GM12865 (cell line): ENCODE results near the gene COL18A1.

Experiments
- DNase-seq: peaks from one replicate; pipeline ENCODE4 v3.0.0; 2010; ENCODE audit warnings: low read depth
- H3K4me3 ChIP-seq: 2 replicates; pipeline ENCODE4 v1.5.1; 2011; ENCODE audit warnings: mild to moderate bottlenecking, low read depth, low read length, control low read depth
- TF ChIP-seq, protein P1 (sequence below): IDR thresholded peaks from 2 replicates; pipeline ENCODE4 v1.5.1; 2011; ENCODE audit warnings: low read length, control low read depth, low read depth, inconsistent platforms; ENCODE audit not compliant: insufficient read depth; ENCODE audit errors: missing control alignments

COL18A1 gene

DNA sequence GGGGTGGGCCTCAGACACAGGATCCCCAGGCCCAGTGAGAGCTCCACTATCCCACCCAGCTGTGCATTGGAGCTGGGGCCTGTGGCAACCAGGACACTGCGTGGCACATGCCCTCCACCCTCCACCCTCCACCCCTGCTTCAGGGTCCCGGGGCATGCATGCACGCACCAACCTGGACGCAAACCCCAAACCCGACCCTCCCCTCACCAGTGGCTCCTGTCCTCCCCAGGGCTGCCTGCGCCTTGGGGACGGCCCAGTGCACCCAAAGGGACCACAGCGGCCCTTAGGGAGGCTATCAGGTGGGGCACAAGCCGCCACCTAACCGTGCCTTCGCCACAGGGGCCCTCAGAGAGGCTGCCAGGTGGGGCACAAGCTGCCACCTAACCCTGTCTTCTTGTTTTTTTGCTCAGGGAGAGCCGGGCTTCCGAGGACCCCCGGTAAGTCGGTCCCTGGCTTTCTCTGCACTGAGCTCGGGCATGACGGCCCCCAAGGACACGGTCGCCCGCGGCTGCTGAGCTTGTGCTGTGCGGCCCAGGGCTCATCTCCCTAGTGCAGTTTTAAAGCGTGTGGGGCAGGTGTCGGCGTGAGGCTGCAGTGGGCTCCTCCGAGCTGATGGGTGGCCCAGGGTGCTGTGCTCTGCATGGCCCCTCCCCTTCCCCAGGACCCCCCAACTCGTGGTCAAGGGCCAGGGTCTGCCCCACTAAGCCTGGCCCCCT is 89.3 kb downstream of the COL18A1 start:
- TF ChIP-seq, protein P1, sequence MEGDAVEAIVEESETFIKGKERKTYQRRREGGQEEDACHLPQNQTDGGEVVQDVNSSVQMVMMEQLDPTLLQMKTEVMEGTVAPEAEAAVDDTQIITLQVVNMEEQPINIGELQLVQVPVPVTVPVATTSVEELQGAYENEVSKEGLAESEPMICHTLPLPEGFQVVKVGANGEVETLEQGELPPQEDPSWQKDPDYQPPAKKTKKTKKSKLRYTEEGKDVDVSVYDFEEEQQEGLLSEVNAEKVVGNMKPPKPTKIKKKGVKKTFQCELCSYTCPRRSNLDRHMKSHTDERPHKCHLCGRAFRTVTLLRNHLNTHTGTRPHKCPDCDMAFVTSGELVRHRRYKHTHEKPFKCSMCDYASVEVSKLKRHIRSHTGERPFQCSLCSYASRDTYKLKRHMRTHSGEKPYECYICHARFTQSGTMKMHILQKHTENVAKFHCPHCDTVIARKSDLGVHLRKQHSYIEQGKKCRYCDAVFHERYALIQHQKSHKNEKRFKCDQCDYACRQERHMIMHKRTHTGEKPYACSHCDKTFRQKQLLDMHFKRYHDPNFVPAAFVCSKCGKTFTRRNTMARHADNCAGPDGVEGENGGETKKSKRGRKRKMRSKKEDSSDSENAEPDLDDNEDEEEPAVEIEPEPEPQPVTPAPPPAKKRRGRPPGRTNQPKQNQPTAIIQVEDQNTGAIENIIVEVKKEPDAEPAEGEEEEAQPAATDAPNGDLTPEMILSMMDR: no peak
- DNase-seq: no peak
- H3K4me3 ChIP-seq: no peak overlapping the region

DNA sequence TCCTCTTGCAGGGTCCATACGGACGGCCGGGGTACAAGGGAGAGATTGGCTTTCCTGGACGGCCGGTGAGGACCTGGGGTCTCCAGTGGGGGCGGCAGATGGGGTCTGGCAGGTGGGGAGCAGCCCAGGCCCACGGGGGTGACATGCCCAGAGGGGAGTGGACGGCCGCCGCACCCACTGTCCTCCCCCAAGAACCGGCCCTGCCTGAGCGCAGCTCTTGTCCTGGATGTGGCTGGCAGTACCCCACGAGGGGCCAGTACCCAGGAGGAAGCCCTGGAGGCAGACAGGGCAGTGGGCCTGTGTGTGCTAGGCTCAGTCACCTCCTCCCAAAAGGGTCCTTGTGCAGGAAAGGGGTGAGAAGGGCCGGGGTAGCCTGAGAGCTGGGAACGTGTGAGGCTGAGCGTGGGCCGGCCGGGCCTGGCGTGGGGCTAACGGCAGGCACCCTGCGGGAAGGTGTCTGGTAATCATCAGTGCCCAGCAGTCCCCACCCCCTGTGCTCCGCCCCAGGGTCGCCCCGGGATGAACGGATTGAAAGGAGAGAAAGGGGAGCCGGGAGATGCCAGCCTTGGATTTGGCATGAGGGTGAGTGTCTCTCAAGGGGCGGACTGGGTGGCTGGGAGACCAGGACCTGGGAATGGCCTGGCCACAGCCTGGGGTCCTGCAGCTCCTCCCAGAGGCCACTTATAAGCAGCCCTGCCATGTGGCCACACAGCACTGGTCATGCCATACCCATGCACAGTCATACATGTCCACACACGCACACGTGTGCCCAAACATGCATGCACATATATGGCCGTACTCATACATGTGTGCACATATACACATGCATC is 90.1 kb downstream of the COL18A1 start:
- H3K4me3 ChIP-seq: no peak overlapping the region
- DNase-seq: no peak
- TF ChIP-seq, protein P1: no peak

DNA sequence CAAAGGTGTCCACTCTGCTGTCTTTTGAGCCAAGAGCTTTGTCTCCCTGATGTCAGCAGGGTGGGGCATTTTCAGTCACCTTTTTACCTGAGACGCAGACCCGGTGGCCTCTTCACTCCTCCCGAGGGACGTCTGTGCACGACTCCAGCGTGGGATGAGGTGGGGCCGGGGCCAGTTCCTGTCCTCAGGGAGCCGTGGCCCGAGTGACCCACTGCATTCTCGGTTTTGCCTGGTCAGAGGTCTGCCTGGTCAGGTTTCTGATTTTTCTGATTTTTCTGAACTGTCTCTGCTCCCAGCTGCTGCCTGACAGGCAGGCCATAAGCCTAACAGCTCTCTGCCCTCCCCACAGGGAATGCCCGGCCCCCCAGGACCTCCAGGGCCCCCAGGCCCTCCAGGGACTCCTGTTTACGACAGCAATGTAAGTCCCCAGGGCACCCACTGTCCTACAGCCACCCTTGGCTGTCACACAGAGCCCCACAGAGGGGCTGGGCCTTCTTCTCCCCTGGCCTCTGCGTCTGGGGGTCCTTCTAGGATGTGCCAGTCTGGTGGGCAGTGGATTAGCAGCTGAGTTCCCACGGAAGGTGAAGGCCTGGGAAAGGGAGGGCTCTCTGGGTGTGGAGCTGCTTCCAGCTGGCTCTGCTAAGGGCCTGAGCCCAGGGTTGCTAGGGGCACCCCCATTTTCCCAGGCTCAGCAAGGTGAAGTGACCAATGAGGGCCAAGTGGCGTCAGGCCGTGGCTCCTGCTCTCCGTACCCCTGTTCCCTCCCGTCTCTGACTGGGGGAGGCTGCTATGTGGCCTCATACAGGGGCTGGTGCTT is 91.4 kb downstream of the COL18A1 start:
- DNase-seq: no peak
- no peak overlapping the region for H3K4me3 ChIP-seq
- TF ChIP-seq, protein P1: no peak

GRCh38 chr21:45496968-45497845 is 92.2 kb downstream of the COL18A1 start:
- TF ChIP-seq, protein P1: no peak
- no peak for DNase-seq
- no peak overlapping the region for H3K4me3 ChIP-seq

DNA sequence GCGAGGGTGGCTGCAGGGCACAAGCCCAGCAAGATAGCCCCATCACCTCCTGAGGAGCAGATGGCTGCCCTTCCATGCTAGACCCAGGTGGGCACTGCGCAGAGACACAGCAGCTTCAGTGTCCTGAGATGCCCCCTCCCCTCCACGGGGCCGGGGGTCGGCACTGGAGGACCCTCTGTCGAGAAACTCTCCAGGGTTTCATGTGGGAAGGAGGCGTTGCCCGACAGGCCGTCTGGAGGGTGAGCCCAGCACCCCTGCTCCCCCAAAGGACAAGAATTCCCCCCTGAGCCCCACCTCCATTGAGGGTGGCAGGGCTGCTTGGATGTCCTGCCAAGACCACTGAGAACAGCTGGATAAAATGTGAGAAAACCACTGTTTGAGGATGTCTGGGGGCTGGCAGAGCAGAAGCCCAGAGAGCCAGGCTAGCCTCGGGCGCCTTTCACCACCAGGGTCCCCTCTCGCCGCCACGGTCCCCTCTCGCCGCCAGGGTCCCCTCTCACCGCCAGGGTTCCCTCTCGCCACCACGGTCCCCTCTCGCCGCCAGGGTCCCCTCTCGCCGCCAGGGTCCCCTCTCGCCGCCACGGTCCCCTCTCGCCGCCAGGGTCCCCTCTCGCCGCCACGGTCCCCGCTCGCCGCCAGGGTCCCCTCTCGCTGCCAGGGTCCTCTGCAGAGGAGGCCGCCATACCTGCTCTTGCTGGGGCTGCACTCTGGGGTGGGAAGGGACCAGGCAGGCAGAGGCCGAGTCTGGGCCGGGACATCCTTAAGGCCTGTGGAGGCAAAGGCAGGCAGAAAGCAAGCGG is 93.1 kb downstream of the COL18A1 start:
- no peak for DNase-seq
- no peak overlapping the region for H3K4me3 ChIP-seq
- TF ChIP-seq, protein P1: no peak

- TF ChIP-seq, protein P1: no peak
- DNase-seq: no peak
- H3K4me3 ChIP-seq: no peak overlapping the region
Observed at GRCh38 chr21:45498646-45499000, 93.7 kb downstream of the COL18A1 start.
